ENCODE measurements around the gene TSSK1B.

DNA sequence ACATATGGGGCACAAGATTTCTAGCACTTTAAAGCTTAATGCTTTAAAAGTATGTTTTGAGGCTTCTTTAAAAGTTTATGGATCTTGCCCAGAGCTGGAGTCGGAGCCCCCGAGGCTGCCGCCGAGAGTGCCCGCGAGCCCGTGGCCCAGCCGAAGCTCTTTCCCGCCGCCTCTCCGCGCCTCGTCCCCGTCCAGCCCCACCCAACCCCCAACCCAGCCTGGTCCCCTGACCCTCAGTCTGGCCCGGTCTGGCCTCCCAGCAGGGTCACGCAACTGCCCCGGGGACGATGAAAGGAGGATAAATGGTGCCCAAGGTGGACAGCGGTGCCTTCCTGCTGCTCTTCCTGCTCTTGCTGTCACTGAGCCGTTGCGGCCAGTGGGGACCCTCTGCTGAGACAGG, 1.7 kb downstream of the TSSK1B start:
- no peak for TF ChIP-seq GATA2 (IDR thresholded peaks at IDR 0.05; ENCODE audit: low read depth, low read length)
- TF ChIP-seq GATA3 (IDR thresholded peaks at IDR 0.05; ENCODE audit: low read depth, low read length) = no peak

All from SH-SY5Y (cell line).